ENCODE results near the gene DRAP1.
"Not testable (repeated sequence)": the region's sequence is repeated elsewhere in the genome, so short reads cannot be mapped to it uniquely, and the experiment has no call there.

Gene DRAP1

GRCh38 chr11:65891219-65892136 is 27.7 kb upstream of the DRAP1 start:
- peak; percentile 34 for TF ChIP-seq CTCF (IDR thresholded peaks at IDR 0.05; ENCODE audit: control insufficient read depth, insufficient read depth, low read depth, low read length, missing control alignments)
- no peak for DNase-seq (ENCODE audit: low read depth)
- peak overlapping the region; percentile 50 for H3K4me3 ChIP-seq (ENCODE audit: control insufficient read depth, low read depth, low read length)

GRCh38 chr11:65892137-65892540 is 27.1 kb upstream of the DRAP1 start:
- H3K4me3 ChIP-seq (ENCODE audit: control insufficient read depth, low read depth, low read length): peak overlapping the region; percentile 50
- not testable (repeated sequence) for DNase-seq (ENCODE audit: low read depth)

DNA sequence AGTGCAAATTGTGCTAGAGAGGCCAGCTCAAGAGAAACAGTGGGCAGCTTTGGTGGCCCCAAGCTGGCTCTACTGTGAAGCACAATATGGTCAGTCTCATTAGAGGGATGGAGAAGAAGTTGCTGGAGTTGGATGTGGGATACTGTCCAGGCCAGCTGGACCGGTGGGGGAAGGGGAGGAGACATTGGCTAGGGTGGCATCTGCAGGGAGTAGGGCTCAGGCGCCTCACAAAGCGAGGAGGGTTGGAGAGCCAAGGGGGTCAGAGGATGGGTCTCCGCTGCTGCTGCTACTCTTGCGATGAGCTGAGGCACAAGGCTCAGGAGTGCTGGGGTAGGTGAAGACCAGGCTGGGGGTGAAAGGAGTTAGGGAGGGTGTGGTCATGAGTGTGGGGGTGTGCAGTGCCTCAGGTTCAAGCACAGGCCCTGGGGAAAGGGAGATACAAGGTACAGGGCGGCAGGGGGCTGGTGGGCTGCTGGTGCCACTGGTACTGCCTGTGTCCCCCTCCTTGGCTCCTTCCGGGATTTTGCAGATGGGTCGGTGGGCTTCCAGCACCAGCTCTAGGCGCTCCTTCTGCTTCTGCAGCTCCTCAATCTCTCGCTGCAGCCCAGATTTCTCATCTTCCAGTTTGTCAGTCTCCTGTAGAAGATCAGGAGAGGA is 26.4 kb upstream of the DRAP1 start:
- DNase-seq (ENCODE audit: low read depth): no peak
- TF ChIP-seq CTCF (IDR thresholded peaks at IDR 0.05; ENCODE audit: control insufficient read depth, insufficient read depth, low read depth, low read length, missing control alignments): no peak
- peak overlapping the region; percentile 50 for H3K4me3 ChIP-seq (ENCODE audit: control insufficient read depth, low read depth, low read length)

GRCh38 chr11:65894034-65894591 is 25.1 kb upstream of the DRAP1 start:
- H3K4me3 ChIP-seq (ENCODE audit: control insufficient read depth, low read depth, low read length): no peak overlapping the region; the same call in 1 of the 2 replicates
- no peak for TF ChIP-seq CTCF (IDR thresholded peaks at IDR 0.05; ENCODE audit: control insufficient read depth, insufficient read depth, low read depth, low read length, missing control alignments)
- no peak for DNase-seq (ENCODE audit: low read depth)

DNA sequence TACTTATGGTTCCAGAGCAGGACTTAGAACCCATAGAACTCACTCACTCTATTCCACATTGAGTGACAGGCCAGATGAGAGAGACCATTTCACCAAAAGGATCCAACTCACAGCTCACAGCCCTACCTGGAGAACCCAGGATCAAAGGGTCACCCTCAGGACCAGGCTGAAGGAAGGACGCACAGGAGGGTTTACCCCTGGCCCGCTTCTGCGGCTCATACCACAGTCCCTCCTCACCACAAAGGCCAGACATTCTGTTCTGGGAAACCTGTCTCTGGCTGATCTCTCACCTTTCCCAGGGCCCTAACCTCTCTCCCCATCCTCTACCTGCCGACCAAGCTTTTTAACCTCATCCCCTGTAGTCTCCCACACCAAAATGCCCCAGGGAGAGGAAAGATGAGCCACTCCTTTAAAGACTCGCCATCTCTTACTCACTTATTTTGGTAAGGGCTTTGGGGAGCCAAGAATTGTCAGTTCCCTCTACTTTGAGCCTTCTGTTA is 23.7 kb upstream of the DRAP1 start:
- DNase-seq (ENCODE audit: low read depth): no peak
- no peak for TF ChIP-seq CTCF (IDR thresholded peaks at IDR 0.05; ENCODE audit: control insufficient read depth, insufficient read depth, low read depth, low read length, missing control alignments)
- H3K4me3 ChIP-seq (ENCODE audit: control insufficient read depth, low read depth, low read length): no peak overlapping the region

DNA sequence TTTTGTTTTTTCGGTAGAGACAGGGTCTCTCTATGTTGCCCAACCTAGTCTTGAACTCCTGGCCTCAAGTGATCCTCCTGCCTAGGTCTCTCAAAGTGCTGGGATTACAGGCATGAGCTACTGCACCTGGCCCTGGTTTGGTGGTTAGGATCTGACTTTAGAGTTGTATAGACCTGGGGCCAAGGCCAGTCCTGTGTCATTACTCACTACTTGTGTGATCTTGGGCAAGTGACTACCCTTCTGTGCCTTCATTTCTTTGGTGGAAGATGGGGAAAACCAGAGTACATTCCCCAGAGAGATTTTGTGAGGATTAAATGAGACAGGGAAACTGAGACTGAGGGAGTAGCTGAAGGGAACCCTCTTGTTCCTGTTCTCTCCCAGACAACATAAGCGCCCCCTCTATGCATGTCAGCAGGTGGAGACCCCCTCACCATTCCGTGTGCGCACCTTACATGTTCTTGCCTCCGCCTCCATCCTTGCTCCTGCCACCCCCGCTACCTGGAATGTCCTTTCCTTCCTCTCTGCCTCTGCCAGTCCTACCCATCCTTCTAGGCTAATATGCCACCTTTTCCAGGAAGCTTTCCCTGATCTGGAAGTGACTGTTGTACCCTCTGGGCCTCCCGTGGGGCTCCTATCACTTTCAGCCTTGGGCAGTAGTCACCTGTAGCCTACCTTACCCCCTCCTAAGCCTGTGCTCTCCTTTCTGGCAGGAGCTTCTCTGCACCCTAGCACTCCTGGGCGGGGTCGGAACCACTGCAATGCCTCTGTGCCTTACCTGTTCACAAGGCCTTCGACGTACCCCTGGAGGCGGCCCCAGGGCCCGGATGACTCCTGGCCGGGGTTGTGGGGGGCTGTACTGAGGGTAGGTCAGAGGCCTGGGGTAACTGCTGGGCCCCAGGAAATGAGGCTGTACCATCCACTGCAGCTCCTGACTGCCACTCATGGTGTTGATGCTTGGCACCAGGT is 22.9 kb upstream of the DRAP1 start:
- H3K4me3 ChIP-seq (ENCODE audit: control insufficient read depth, low read depth, low read length): peak overlapping the region; percentile 37
- no peak for TF ChIP-seq CTCF (IDR thresholded peaks at IDR 0.05; ENCODE audit: control insufficient read depth, insufficient read depth, low read depth, low read length, missing control alignments)

More for the DNA sequence above, 22.9 kb upstream of the DRAP1 start:
- no peak for DNase-seq (ENCODE audit: low read depth)
